Activated CD4-positive, alpha-beta T cell treated with anti-CD3 and anti-CD28 coated beads for 36 hours (primary cell): Measurements from ENCODE around the gene SNIP1. TPM values are rescaled to one million over a fixed set of nuclear protein-coding genes. Genes with fewer than 3 reads are reported as not detected.
"Not testable (repeated sequence)": the region's sequence is repeated elsewhere in the genome, so short reads cannot be mapped to it uniquely, and the experiment has no call there.

Experiments
- ATAC-seq: fragments of 200-7000 bp; cut with Tn5 transposase; one replicate; pipeline ENCODE4 v1.10.0; 2021; ENCODE audit warnings: mild to moderate bottlenecking, moderate library complexity
- CTCF ChIA-PET: fragments of 350-600 bp; sonication (Branson Sonifier 250); formaldehyde crosslinking; loops from one replicate; lab custom pipeline; 2021; ENCODE audit warnings: antibody characterized with exemption; lab: Charles Lee
- POLR2A ChIA-PET: fragments of 350-600 bp; sonication (Branson Sonifier 250); formaldehyde crosslinking; loops from one replicate; lab custom pipeline; 2021; ENCODE audit warnings: antibody characterized with exemption, inconsistent platforms; lab: Charles Lee
- DNase-seq: peaks from one replicate; pipeline ENCODE4 v3.0.0-alpha.2; 2020
- H3K27ac Mint-ChIP-seq: one replicate; pipeline ENCODE4 v1.8.0; 2021; ENCODE audit warnings: mixed read lengths
- H3K27me3 Mint-ChIP-seq: one replicate; pipeline ENCODE4 v1.8.0; 2021; ENCODE audit warnings: mixed read lengths
- H3K36me3 Mint-ChIP-seq: one replicate; pipeline ENCODE4 v1.8.0; 2021; ENCODE audit warnings: low read depth, mixed read lengths
- H3K4me1 Mint-ChIP-seq: one replicate; pipeline ENCODE4 v1.8.0; 2021; ENCODE audit warnings: mixed read lengths
- H3K4me3 Mint-ChIP-seq: one replicate; pipeline ENCODE4 v1.8.0; 2021; ENCODE audit warnings: mild to moderate bottlenecking, moderate library complexity, mixed read lengths
- H3K9me3 Mint-ChIP-seq: one replicate; pipeline ENCODE4 v1.8.0; 2021; ENCODE audit warnings: low read depth, mixed read lengths
- intact Hi-C, 2 experiments: fragments of 100-400 bp; cut with DNase I in 1 of 2; cut with micrococcal nuclease in 1 of 2; formaldehyde crosslinking; loops; one replicate each; pipeline versions ENCODE4 v1.14.2 to v1.15.1; 2022 to 2024; cut with DNase I, micrococcal nuclease
- total RNA-seq, 2 experiments: library from RNA; stranded (reverse); gene quantifications; one replicate each; pipeline ENCODE4 v1.2.3, GENCODE V29; 2021

The SNIP1 gene
- total RNA-seq, 2 experiments from 2014 or later = 18.7 to 21.3 TPM

DNA sequence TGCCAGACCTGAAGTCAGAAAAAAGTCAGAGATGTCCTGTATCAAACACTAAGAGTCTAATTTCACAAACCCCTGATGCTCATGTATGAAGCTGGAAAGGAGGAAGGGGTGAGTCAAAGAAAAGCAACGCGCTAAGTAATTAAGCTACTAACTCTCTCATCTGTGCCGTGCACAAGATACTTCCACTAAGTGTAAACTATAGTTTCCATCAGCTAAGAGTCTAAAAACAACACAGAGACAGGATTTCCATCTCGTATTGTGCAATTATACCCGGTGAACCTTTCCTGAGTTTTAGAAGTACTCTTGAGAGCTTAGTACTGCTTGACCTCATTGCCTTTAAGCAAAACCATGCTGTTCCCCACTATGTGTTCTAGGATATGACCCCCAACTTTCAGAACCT, 21.6 kb upstream of the SNIP1 start:
- ATAC-seq = peak; percentile 55
- intact Hi-C loops = loop anchor here (1.0 to 5.0 kb wide), 4 partner anchors 12 to 182 kb away; partner anchors contain the start of gene GNL2 (in 1 of the 2)
- no peaks in the 10 kb centered on the region for H3K27me3 Mint-ChIP-seq
- peaks cover 52% of the 10 kb centered on the region for H3K4me1 Mint-ChIP-seq
- peak overlapping the region; percentile 90 for H3K27ac Mint-ChIP-seq
- H3K36me3 Mint-ChIP-seq = peaks cover 78% of the 10 kb centered on the region
- POLR2A ChIA-PET = interaction anchor here (1.5 to 1.9 kb wide), 2 partner anchors 12 to 115 kb away, joined by 4 to 6 read pairs; a partner anchor contains a TSS
- H3K9me3 Mint-ChIP-seq = no peaks in the 10 kb centered on the region
- CTCF ChIA-PET = interaction anchor here (1.0 to 1.4 kb wide), 4 partner anchors 10 to 106 kb away, joined by 3 to 6 read pairs (median 3); partner anchors contain the start of gene MEAF6
- no peak overlapping the region for H3K4me3 Mint-ChIP-seq
- no peak for DNase-seq

DNA sequence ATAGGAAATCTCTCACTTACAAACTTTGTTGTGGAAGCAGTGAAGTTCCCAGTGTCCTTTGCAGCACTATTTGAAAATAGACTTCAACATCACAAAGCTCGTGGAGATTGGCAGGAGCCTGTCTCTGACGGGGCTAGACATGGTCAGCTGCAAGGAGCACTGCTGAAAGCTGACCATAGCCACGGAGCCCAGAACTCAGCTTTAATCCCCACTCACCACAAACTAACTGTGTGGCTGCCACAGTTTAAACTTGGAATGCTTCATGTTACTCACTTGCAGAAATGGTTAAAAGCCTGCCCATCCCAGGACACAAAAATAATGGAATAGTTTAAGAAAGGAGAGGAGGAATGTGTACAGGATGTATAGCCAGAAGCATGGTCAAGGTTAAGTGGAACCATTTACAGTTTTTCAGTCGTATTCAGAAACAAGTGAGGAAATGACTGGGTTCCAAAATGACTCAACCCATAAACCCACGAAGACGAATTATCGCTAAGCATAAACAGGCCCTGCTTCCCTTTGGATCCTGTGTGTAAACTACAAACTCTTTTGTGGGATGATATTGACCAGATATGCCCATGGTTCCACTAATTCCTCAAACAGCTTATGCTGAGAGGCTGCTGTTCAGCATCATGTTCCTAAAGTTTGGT, 20.9 kb upstream of the SNIP1 start:
- POLR2A ChIA-PET = no interaction called here
- peak; percentile 56 for ATAC-seq

DNA sequence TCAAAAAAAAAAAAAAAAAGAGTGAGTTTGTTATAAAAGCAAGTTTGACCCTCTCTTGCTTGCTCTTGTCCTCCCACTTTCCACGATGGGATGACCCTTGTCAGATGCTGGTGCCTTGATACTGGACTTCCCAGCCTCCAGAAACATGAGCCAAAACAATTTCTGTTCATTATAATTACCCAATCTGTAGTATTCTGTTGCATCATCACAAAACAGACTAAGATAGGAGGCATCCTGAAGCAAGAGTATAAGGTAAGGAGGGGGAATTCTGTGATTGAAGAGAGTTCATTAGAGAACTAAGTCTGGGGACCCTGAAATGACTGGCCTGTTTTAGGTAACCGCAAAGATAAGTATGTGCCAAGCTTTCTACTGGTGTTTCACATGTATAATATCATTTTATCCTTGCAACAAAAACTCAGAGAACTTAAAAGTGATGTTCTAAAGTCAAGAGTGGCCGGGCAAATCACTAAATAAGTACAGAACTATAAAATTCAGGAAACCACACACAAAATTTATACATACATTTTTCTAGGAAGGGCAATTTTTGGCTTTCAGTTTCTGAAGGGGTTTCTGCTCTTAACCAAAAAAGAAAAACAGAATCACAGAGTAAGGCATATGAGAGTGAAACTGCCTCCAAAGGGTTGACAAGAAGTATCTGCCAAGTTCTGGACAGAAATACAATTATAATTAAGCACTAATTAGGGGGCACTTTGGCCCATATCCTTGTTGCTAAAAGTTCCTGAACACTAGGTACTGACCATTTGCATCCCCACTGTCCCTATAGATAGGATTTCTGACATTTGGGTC, 16.6 kb upstream of the SNIP1 start:
- H3K27me3 Mint-ChIP-seq = no peaks in the 10 kb centered on the region
- H3K4me1 Mint-ChIP-seq = peaks cover 34% of the 10 kb centered on the region
- DNase-seq = no peak
- no peaks in the 10 kb centered on the region for H3K9me3 Mint-ChIP-seq
- ChIA-PET CTCF (interaction anchor here (0.7 kb wide), 2 partner anchors 18 to 1505 kb away, joined by 3 read pairs; no protein-coding TSS in a partner anchor), POLR2A (no interaction called here)
- intact Hi-C loops = no loop called here
- peak overlapping the region; percentile 65 for H3K27ac Mint-ChIP-seq
- H3K36me3 Mint-ChIP-seq = peaks cover 84% of the 10 kb centered on the region
- no peak overlapping the region for H3K4me3 Mint-ChIP-seq
- ATAC-seq = peak; percentile 47

More for the DNA sequence above, 20.9 kb upstream of the SNIP1 start:
- DNase-seq = peak; percentile 26
- CTCF ChIA-PET = interaction anchor here (0.6 to 1.7 kb wide), 4 partner anchors 11 to 107 kb away, joined by 3 to 4 read pairs (median 3); no protein-coding TSS in a partner anchor
- Mint-ChIP-seq H3K4me3 (no peak overlapping the region), H3K27ac (peak overlapping the region; percentile 90), H3K9me3 (no peaks in the 10 kb centered on the region), H3K4me1 (peaks cover 55% of the 10 kb centered on the region), H3K27me3 (no peaks in the 10 kb centered on the region), H3K36me3 (peaks cover 77% of the 10 kb centered on the region)
- intact Hi-C loops = loop anchor here (2.0 to 5.0 kb wide), 3 partner anchors 20 to 182 kb away; partner anchors contain the start of gene GNL2 (in 1 of the 2)

DNA sequence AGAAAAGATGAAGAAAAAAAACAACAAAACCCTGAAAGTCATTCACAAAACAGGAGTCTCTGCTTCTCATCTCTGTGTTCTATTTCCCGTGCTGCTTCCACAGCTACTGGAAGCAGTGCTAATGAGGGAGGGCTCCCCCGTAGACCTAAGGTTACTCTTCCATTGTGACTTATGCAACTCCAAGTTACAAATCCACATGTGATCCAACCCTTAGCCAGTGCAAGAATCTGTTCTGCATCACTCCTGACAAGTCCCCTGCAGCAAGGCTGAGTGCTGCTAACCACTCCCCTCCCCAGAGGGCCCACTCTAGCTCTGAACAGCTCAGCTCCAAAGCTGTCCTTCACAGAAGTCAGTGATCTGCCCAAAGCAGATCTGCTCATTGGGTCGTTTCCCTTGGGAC, 12.9 kb upstream of the SNIP1 start:
- ChIA-PET POLR2A (no interaction called here), CTCF (no interaction called here)
- Mint-ChIP-seq H3K9me3 (no peaks in the 10 kb centered on the region), H3K4me3 (no peak overlapping the region), H3K4me1 (peaks cover 15% of the 10 kb centered on the region), H3K36me3 (peaks cover 59% of the 10 kb centered on the region), H3K27me3 (no peaks in the 10 kb centered on the region), H3K27ac (no peak overlapping the region)
- intact Hi-C loops = no loop called here
- no peak for DNase-seq
- ATAC-seq = no peak

- H3K27me3 Mint-ChIP-seq = no peaks in the 10 kb centered on the region
- H3K4me1 Mint-ChIP-seq = no peaks in the 10 kb centered on the region
- H3K9me3 Mint-ChIP-seq = no peaks in the 10 kb centered on the region
- ChIA-PET CTCF (interaction anchor here (1.0 to 1.4 kb wide), 6 partner anchors 8 to 117 kb away, joined by 3 to 4 read pairs (median 3); partner anchors contain the start of gene SNIP1), POLR2A (no interaction called here)
- peak overlapping the region; percentile 8 for H3K27ac Mint-ChIP-seq
- intact Hi-C loops = no loop called here
- H3K4me3 Mint-ChIP-seq = no peak overlapping the region
- DNase-seq (no peak), ATAC-seq (no peak)
- H3K36me3 Mint-ChIP-seq = peaks cover 43% of the 10 kb centered on the region
Observed at GRCh38 chr1:37564892-37565291, 10.8 kb upstream of the SNIP1 start.

GRCh38 chr1:37562984-37563383, 8.9 kb upstream of the SNIP1 start:
- Mint-ChIP-seq H3K27ac (no peak overlapping the region), H3K4me3 (no peak overlapping the region), H3K27me3 (no peaks in the 10 kb centered on the region), H3K36me3 (peaks cover 24% of the 10 kb centered on the region), H3K4me1 (no peaks in the 10 kb centered on the region), H3K9me3 (no peaks in the 10 kb centered on the region)
- no peak for DNase-seq
- POLR2A ChIA-PET = no interaction called here
- intact Hi-C loops = loop anchor here in 1 of 2 experiments (1.0 kb wide), 1 partner anchor 119 kb away; no protein-coding TSS in a partner anchor
- CTCF ChIA-PET = interaction anchor here (1.2 to 1.3 kb wide), 2 partner anchors 119 to 428 kb away, joined by 3 read pairs; no protein-coding TSS in a partner anchor
- no peak for ATAC-seq

- peaks cover 10% of the 10 kb centered on the region for H3K36me3 Mint-ChIP-seq
- ATAC-seq (peak; percentile 78), DNase-seq (peak; percentile 58)
- ChIA-PET POLR2A (no interaction called here), CTCF (interaction anchor here (0.6 to 1.2 kb wide), 5 partner anchors 54 to 1273 kb away, joined by 3 to 4 read pairs (median 3); partner anchors contain the start of gene MTF1)
- peaks cover 2% of the 10 kb centered on the region for H3K4me1 Mint-ChIP-seq
- H3K27me3 Mint-ChIP-seq = no peaks in the 10 kb centered on the region
- H3K27ac Mint-ChIP-seq = no peak overlapping the region
- no peak overlapping the region for H3K4me3 Mint-ChIP-seq
- no peaks in the 10 kb centered on the region for H3K9me3 Mint-ChIP-seq
- intact Hi-C loops = loop anchor here (1.0 kb wide), 1 partner anchor 121 kb away; no protein-coding TSS in a partner anchor
Observed at GRCh38 chr1:37561133-37562132, 7.3 kb upstream of the SNIP1 start.

DNA sequence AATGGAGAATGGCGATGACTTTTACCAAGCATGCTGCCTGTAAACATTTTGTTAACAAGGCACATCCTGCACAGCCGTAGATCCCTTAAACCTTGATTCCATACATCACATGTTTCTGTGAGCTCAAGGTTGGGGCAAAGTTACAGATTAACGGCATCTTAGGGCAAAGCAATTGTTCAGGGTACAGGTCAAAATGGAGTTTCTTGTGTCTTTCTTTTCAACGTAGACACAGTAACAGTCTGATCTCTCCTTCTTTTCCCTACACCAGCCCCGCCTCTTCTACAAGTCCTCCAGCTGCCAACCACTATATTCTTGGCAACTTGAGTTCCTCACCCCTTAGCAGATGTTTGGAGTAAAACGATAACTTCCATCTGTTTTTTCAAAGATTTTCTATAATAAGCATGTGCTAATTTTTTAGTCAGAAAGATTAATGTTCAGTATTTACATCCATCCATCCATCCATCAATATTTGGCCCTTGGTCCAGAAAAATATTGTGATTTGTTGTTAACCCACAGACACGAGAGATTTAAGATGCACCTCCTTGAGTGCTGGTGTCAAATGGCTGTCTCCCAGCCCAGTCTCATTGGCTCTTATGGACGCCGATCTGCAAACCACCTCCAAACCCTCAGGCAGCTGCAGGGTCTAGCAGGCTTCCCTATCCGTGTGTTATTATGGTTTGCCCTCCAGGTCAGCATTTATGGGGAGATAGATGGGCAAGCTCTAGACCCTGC, 6.5 kb upstream of the SNIP1 start:
- DNase-seq = no peak
- Mint-ChIP-seq H3K4me1 (peaks cover 2% of the 10 kb centered on the region), H3K4me3 (no peak overlapping the region), H3K27ac (no peak overlapping the region), H3K36me3 (peaks cover 4% of the 10 kb centered on the region), H3K27me3 (no peaks in the 10 kb centered on the region), H3K9me3 (no peaks in the 10 kb centered on the region)
- ATAC-seq = no peak
- intact Hi-C loops = loop anchor here in 1 of 2 experiments (1.0 kb wide), 1 partner anchor 122 kb away; no protein-coding TSS in a partner anchor
- CTCF ChIA-PET = interaction anchor here (0.6 to 1.1 kb wide), 2 partner anchors 121 to 299 kb away, joined by 3 to 4 read pairs; partner anchors contain the start of gene MTF1
- POLR2A ChIA-PET = no interaction called here

- H3K27ac Mint-ChIP-seq, H3K36me3 Mint-ChIP-seq, H3K27me3 Mint-ChIP-seq, intact Hi-C loops, H3K4me3 Mint-ChIP-seq, H3K9me3 Mint-ChIP-seq, DNase-seq, POLR2A ChIA-PET, H3K4me1 Mint-ChIP-seq, ATAC-seq: not testable (repeated sequence)
- CTCF ChIA-PET = interaction anchor here (1.1 kb wide), 1 partner anchor 122 kb away, joined by 4 read pairs; no protein-coding TSS in a partner anchor
Observed at GRCh38 chr1:37559957-37560379, 5.9 kb upstream of the SNIP1 start.

DNA sequence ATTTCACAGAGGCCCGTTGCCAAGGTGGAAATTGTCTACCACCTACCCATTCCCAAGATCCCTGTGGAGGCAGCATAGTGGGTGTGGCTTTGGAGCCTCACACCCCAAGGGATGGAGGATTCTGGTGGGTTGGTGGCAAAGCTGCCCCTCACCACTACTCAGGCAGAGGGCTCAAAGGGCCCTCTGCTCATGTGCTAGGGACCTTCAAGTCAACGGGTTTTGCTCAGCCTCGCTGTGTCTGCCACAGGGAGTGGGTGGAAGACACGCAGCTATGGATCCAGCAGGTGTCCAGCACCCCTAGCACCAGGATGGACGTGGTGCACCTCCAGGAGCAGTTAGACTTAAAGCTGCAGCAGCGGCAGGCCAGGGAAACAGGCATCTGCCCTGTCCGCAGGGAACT, 5.0 kb upstream of the SNIP1 start:
- Mint-ChIP-seq H3K27ac (no peak overlapping the region), H3K4me3 (no peak overlapping the region), H3K9me3 (no peaks in the 10 kb centered on the region), H3K27me3 (no peaks in the 10 kb centered on the region), H3K4me1 (peaks cover 2% of the 10 kb centered on the region), H3K36me3 (peaks cover 5% of the 10 kb centered on the region)
- POLR2A ChIA-PET = no interaction called here
- CTCF ChIA-PET = no interaction called here
- intact Hi-C loops = no loop called here
- ATAC-seq (no peak), DNase-seq (no peak)
